SHP77 treated with DMSO at 0.1 percent for 48 hours (cell line): Measurements from ENCODE around the gene ARL11.

Source experiments
- DNase-seq: peaks from one replicate; lab custom pipeline; 2025; lab: John Stamatoyannopoulos, UW

Gene ARL11

GRCh38 chr13:49615836-49616675 is 12.3 kb upstream of the ARL11 start:
- no peak for DNase-seq

DNA sequence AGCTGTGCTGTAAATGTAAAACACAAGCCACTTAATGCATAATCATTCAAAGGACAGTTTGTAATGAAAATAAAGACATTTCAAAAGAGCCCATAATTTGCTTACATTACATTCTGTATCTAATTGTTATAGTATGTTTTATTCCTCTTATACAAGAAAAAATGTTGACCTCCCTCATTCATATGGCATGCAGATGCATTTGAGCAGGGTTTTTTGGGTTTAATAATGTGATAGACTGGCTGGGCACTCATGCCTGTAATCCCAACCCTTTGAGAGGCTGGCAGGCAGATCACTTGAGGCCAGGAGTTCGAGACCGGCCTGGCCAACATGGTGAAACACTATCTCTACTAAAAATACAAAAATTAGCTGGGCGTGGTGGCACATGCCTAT is 11.6 kb upstream of the ARL11 start:
- no peak for DNase-seq

DNA sequence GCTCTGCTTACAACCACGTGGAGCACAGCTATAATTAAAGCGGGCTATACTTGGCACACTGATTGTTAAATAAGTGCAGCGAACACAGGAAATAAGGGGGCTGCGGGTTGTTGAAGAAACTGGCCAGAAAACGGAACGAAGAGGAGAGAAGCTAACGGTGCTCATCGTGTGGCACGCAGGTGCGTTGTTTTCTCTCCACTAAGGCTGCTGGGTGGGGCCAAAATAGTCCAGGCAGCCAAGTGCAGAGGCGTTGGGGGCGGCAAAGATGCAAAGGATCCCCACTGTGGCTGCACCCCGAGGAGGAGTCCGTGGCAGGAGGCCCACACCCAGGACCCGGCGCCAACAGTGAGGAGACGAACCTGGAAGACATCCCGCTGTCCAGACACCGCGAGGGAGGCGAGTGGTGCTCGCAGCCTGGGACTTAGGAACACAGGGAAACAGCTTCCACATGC is 8.1 kb upstream of the ARL11 start:
- no peak for DNase-seq

DNA sequence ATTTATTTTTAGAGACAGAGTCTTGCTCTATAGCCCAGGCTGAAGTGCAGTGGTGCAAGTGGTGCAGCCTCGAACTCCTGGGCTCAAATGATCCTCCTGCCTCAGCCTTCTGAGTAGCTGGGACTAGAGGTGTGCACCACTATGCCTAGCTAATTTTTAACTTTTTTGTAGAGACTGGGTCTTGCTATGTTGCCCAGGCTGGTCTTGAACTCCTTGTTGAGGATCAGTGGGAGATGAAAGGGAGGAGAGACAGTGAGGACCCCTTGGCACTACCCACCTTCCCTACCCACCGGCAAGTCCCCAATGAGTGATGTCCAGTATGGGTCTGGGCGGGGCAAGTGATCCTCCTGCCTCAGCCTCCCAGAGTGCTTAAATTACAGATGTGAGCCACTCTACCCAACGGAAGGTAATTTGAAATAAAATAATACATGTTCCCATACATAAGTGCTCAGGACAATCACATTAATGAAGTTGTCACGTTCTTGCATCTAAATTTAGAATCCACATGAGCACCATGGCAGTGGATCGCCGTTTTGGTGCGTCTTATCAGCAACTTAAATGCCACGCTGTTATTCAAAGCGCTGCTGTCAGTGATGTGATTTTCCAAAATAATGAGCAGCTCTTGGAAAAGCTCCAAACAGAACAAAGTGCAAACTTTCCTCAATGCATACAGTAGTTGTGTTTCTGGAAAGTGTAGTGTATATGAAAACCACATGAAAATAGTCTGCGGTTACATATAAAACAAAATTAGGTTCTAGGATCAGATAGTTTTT is 5.9 kb upstream of the ARL11 start:
- DNase-seq: no peak

- no peak for DNase-seq
Observed at GRCh38 chr13:49624229-49624628, 4.1 kb upstream of the ARL11 start.

DNA sequence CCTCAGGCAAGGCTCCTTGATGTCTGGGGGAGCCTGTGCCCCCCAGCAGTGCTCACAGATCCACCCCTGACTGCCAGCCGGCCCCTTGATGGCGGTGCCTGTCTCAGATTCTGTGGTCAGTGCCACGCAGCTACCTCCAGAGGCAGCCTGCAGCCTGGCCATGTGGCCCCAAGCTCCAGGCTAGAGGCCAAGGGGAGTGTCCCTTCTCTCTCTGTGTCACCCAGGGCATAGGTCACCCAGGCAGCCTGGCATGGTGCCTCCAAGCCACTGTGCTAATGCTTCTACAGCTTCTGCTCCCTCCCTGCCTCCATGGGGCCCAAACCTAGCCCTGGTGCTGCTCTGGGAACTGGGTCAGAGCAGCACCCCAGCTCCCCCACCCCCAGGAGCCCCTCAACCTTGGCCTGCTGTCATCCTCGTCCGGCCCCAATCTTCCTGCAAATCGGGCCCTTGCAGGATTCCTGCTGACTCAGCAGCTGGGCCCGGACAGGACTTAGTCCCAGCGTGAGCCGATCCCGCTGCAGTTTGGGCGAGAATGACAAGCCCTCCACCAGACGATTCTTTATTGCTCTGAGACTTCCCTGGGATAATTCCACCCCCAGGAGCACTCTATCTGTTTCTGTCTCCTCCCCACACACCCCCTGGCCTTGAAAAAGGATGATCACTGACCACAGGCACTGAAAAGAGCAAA is 2.8 kb upstream of the ARL11 start:
- no peak for DNase-seq

GRCh38 chr13:49629196-49629938 is 1.1 kb downstream of the ARL11 start:
- no peak for DNase-seq

DNA sequence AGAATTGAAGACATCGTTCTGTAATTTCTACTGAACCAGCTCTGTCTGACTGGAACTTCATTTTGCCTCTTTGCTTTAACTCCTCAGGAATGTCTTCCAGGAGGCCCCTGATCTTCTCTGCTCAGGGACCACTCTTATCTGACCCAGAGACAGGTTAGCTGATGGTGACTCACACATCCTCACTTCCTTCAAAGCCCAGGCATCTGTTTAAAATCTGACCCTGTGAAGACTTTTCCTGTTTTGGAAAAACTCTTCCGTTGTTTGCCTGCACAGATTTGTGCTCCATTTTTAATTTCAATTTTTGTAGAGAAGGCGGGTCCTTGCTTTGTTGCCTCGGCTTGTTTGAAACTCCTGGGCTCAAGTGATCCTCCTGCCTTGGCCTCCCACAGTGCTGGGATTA is 1.6 kb downstream of the ARL11 start:
- DNase-seq: no peak

GRCh38 chr13:49630580-49630979 is 2.3 kb downstream of the ARL11 start:
- no peak for DNase-seq

DNA sequence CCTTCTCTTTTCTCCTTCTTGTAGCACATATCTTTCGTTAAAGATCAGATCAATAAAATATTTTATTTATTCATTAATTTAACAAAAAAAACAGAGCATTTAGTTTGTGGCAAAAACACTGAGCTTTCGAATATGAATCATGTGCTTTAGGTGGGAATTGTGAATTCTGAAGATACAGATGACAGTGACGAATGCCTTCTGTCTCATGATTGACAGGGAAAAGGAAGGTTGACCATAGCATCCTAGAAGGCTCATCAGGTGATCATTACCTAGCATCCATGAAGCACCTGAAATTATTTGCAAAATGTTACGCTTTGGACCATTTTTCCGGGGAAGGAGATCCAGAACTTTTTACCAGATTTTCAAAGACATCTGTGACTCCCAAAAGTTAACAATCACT is 3.8 kb downstream of the ARL11 start:
- no peak for DNase-seq

GRCh38 chr13:49633710-49634109 is 5.4 kb downstream of the ARL11 start:
- no peak for DNase-seq

DNA sequence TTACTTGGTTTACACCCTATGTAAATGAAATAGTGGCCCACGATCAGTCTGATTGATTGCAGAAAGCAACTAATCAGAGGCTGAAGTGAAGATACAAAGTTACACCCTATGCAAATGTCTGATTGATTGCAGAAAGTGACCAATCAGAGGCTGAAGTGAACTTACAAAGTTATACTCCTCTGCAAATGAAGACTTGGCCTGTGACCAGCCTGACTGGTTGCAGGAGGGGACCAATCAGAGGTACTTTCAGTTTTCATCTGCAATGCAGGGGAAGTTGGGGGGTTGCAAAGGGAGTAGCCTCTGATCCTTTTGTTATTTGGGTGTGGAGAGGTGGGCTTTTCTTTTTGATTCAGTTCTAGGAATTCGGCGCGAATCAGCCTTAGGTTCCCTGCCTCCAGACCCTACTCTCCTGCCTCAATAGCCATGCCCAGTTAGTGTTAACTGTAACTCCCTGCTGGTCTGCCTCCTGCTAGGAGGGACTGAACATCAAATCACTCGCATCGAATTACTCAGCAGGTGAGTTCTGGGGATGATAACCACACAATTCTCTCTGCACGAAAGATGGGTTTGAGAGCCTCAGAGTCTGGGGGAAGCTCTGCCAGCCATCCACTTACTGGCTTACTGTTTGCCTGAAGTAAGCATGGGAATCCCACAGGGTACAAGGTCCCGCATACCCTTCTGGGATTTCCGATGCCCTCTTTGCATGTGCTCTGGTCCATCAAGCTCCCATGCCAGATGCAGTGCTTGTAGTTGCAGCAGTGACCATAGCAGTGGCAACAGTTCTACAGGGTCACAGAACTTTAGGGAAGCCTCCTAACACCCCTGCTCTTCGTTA is 7.5 kb downstream of the ARL11 start:
- DNase-seq: no peak

GRCh38 chr13:49636705-49637104 is 8.4 kb downstream of the ARL11 start:
- no peak for DNase-seq

GRCh38 chr13:49638030-49638743 is 9.9 kb downstream of the ARL11 start:
- DNase-seq: no peak

GRCh38 chr13:49638744-49639072 is 10.4 kb downstream of the ARL11 start:
- DNase-seq: no peak

DNA sequence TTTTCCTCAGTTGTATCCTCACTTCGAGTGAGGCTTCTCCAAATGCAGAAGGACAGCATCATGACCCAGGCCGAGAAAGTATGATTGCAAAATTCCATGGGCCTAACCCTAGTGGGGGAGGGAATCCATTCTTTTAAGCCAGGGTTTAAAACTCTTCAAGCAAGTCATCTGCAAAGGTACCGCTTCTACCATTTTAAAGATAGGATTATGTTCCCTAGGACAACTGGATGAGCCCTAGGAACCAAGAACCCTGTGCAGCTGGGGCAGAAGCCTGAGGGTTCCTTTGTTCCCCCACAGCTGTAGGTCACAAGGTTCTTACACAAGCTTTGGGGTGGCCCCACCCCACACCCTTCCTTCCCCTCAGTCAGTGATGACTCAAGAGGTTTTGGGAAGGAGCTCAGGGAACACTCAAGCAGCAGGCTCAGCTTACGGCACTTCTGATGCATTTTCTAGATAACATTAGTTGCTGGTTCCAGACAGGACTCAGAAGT is 13.5 kb downstream of the ARL11 start:
- DNase-seq: no peak

- DNase-seq: no peak
Observed at GRCh38 chr13:49643035-49643646, 14.8 kb downstream of the ARL11 start.

GRCh38 chr13:49645451-49645850 is 17.1 kb downstream of the ARL11 start:
- DNase-seq: no peak

DNA sequence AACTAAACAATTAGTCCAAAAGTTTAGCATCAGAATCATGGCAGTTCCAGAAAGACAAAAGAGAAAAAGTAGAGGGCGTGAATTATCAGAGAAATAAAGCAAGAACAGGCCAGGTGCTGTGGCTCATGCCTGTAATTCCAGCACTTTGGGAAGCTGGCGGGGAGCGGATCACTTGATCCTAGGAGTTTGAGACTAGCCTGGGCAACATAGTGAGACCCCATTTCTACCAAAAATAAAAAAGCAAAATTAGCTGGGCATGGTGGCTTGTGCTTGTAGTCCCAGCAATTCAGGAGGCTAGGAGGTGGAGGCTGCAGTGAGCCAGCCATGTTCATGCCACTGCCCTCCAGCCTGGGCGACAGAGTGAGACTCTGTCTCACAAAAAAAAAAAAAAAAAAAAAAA is 18.4 kb downstream of the ARL11 start:
- no peak for DNase-seq
